HepG2 (cell line): ENCODE data around the gene FBXL22. TPM values are rescaled to one million over a fixed set of nuclear protein-coding genes. Genes with fewer than 3 reads are reported as not detected.

Experiments
- ATAC-seq: fragments of 200-7000 bp; cut with Tn5 transposase; 3 replicates; pipeline ENCODE4 v1.9.1; 2020; ENCODE audit warnings: mild to moderate bottlenecking, moderate library complexity
- BruUV-seq: library from RNA; stranded (reverse); fragments of 400-500 nt; replicated peaks from 2 replicates; lab custom pipeline; 2021; lab: Mats Ljungman, UMichigan
- CTCF ChIA-PET: fragments of 300-600 bp; formaldehyde crosslinking; extraction: SDS; loops from one replicate; lab custom pipeline; 2021; ENCODE audit warnings: low total read pairs, inconsistent platforms, low intra/inter-chr PET ratio; lab: Yijun Ruan, JAX
- POLR2A ChIA-PET: fragments of 350-600 bp; sonication (Branson Sonifier 250); formaldehyde crosslinking; loops from one replicate; lab custom pipeline; 2020; ENCODE audit warnings: antibody characterized with exemption, inconsistent platforms; lab: Yijun Ruan, JAX
- DNase-seq: peaks from one replicate; pipeline ENCODE4 v3.0.0-alpha.2; 2015; ENCODE audit warnings: low spot score
- FAIRE-seq: peaks from 3 replicates; lab custom pipeline; 2011; peaks lifted over from hg19 to GRCh38; lab: Jason Lieb, UNC
- H2AFZ ChIP-seq: one replicate; pipeline ENCODE4 v1.6.1; 2011; ENCODE audit warnings: low read length, inconsistent platforms
- H3K27ac ChIP-seq: fragments of 300-600 bp; 3 replicates; pipeline ENCODE4 v1.8.0; 2011; ENCODE audit warnings: mixed run types, mild to moderate bottlenecking, mixed read lengths, low read length, inconsistent platforms; ENCODE audit not compliant: insufficient read depth; ENCODE audit errors: extremely low read length
- H3K27me3 ChIP-seq, 2 experiments: fragments of 200-600 bp in 1 of 2; 2 replicates in 1 of 2; 3 replicates in 1 of 2; pipeline versions ENCODE4 v1.6.0 to v1.8.0; 2011; ENCODE audit warnings: low read length in 2 of 2, mild to moderate bottlenecking in 2 of 2, moderate library complexity in 2 of 2, inconsistent platforms in 1 of 2; ENCODE audit not compliant: insufficient read depth in 2 of 2, control insufficient read depth in 1 of 2
- H3K36me3 ChIP-seq, 2 experiments: fragments of 200-600 bp in 1 of 2; replicated peaks in 1 of 2; 2 replicates in 1 of 2; 3 replicates in 1 of 2; pipeline versions ENCODE4 v1.5.1 to v1.8.0; 2011; ENCODE audit warnings: low read length in 2 of 2, inconsistent platforms in 1 of 2; ENCODE audit not compliant: insufficient read depth in 2 of 2, control insufficient read depth in 1 of 2
- H3K4me1 ChIP-seq: 2 replicates; pipeline ENCODE4 v1.5.1; 2012; ENCODE audit warnings: low read length, inconsistent platforms; ENCODE audit not compliant: insufficient read depth
- H3K4me2 ChIP-seq: 2 replicates; pipeline ENCODE4 v1.6.0; 2011; ENCODE audit warnings: low read depth, low read length, inconsistent platforms
- H3K4me3 ChIP-seq, 3 experiments: fragments of 200-600 bp in 1 of 3; sonication (generic), shearing (Covaris generic) in 1 of 3; replicated peaks in 1 of 3; 2 replicates each; pipeline ENCODE4 v1.5.1; 2011 to 2016; ENCODE audit warnings: low read length in 3 of 3, inconsistent platforms in 2 of 3, low read depth in 2 of 3, mild to moderate bottlenecking in 2 of 3, control low read depth in 1 of 3, mixed read lengths in 1 of 3; ENCODE audit not compliant: insufficient read depth in 1 of 3
- H3K79me2 ChIP-seq: one replicate; pipeline ENCODE4 v1.6.1; 2011; ENCODE audit warnings: low read length, inconsistent platforms; ENCODE audit not compliant: insufficient read depth
- H3K9ac ChIP-seq: 2 replicates; pipeline ENCODE4 v1.6.0; 2011; ENCODE audit warnings: mild to moderate bottlenecking, low read depth, low read length, inconsistent platforms; ENCODE audit not compliant: insufficient read depth
- H3K9me3 ChIP-seq: 2 replicates; pipeline ENCODE4 v1.5.1; 2012; ENCODE audit warnings: mild to moderate bottlenecking, low read length
- H4K20me1 ChIP-seq: 2 replicates; pipeline ENCODE4 v1.6.0; 2011; ENCODE audit warnings: inconsistent platforms, mild to moderate bottlenecking, low read length, moderate library complexity; ENCODE audit not compliant: insufficient read depth
- HNF4G ChIP-seq, 2 experiments: sonication (generic) in 1 of 2; formaldehyde crosslinking in 1 of 2; IDR thresholded peaks; 2 replicates each; pipeline versions ENCODE4 v1.4.0 to v1.6.1; 2011 to 2020; ENCODE audit warnings: borderline replicate concordance in 2 of 2, low read depth in 2 of 2, mild to moderate bottlenecking in 2 of 2, low read length in 1 of 2, missing genetic modification reagents in 1 of 2, moderate library complexity in 1 of 2
- IRX3 ChIP-seq: sonication (generic); formaldehyde crosslinking; IDR thresholded peaks from 2 replicates; pipeline ENCODE4 v1.8.1; 2023; ENCODE audit warnings: mild to moderate bottlenecking, low read depth, missing genetic modification reagents, borderline replicate concordance
- ZBTB10 ChIP-seq: sonication (generic); formaldehyde crosslinking; IDR thresholded peaks from 2 replicates; pipeline ENCODE4 v1.4.0; 2020; ENCODE audit warnings: missing genetic modification reagents, borderline replicate concordance
- ZNF629 ChIP-seq: sonication (generic); formaldehyde crosslinking; conservative IDR thresholded peaks from 2 replicates; pipeline ENCODE4 v1.5.0; 2020; ENCODE audit warnings: missing genetic modification reagents
- WGBS: methylation state at CpG from one replicate; pipeline ENCODE4 v1.1.6; 2017; ENCODE audit warnings: low lambda C conversion rate; 5-methylcytosine and 5-hydroxymethylcytosine counted together
- in situ Hi-C: cut with HindIII; loops from 2 replicates; pipeline ENCODE4 v1.10.0; 2017; ENCODE audit warnings: low pct_unique_long_range_greater_than_20kb; ENCODE audit not compliant: extremely low pct_ligation_motif_present
- intact Hi-C: fragments of 100-400 bp; cut with micrococcal nuclease; formaldehyde crosslinking; loops from one replicate; pipeline ENCODE4 v1.10.0; 2022; ENCODE audit not compliant: unreplicated experiment
- polyA plus RNA-seq, 8 experiments: library from polyadenylated mRNA; depleted of rRNA in 3 of 8; stranded (reverse) in 7 of 8; unstranded in 1 of 8; fragments of >200 nt; fragmentation: Illumina TruSeq in 4 of 8; extraction: Trizol in 4 of 8; gene quantifications; 2 replicates each; pipeline versions ENCODE4 v1.2.1 to v1.2.3, GENCODE V29; 2011 to 2016; ENCODE audit warnings: low read depth in 4 of 8, missing spikeins in 1 of 8, mixed read lengths in 1 of 8; ENCODE audit not compliant: insufficient read depth in 1 of 8
- total RNA-seq, 5 experiments: library from RNA; depleted of rRNA; stranded (reverse); fragments of >200 nt; fragmentation: Illumina TruSeq; extraction: Trizol; gene quantifications; 2 replicates each; pipeline ENCODE4 v1.2.3, GENCODE V29; 2016; ENCODE audit warnings: low read depth in 1 of 5

FBXL22 gene
- total and polyA plus RNA-seq, 2 of the 13 experiments (the other 11 are each of a cell fraction or from before 2014, with no cell fraction given): 0.15 to 0.33 TPM

- 37% methylated on average over 3 of the region's 3 CpGs for WGBS
- BruUV-seq: no TSS peak
- TF ChIP-seq IRX3: no peak
- TF ChIP-seq ZNF629 (CRISPR knock-in tag): 0 out of 2 replicates have a peak, but pooled peaks have one; percentile 21
- TF ChIP-seq, all 625 proteins: peak for 1
Measured at GRCh38 chr15:63564093-63564492, 33.1 kb upstream of the FBXL22 start.

GRCh38 chr15:63565536-63566186 lies 31.5 kb upstream of the FBXL22 start:
- no peak overlapping the region for H3K4me3 ChIP-seq
- no peak for ATAC-seq
- H3K36me3 ChIP-seq: peaks cover 25 to 57% of the 10 kb centered on the region in 2 experiments
- in situ Hi-C loops: loop anchor here (25.0 kb wide), 1 partner anchor 278 kb away; the partner anchor contains the start of gene APH1B
- no peaks in the 10 kb centered on the region for H3K27me3 ChIP-seq
- TF ChIP-seq HNF4G (IDR thresholded peaks at IDR 0.05; ENCODE audit: borderline replicate concordance, low read depth, low read length) (no peak), HNF4G (CRISPR knock-in tag; IDR thresholded peaks at IDR 0.05; ENCODE audit: borderline replicate concordance, low read depth) (no peak), ZBTB10 (CRISPR knock-in tag) (no peak)
- TF ChIP-seq, all 625 proteins: peak for 0
- Histone ChIP-seq H3K4me1 (no peaks in the 10 kb centered on the region), H3K79me2 (no peaks in the 10 kb centered on the region), H3K9ac (no peak overlapping the region), H3K9me3 (no peaks in the 10 kb centered on the region), H3K4me2 (no peak overlapping the region), H3K27ac (no peak overlapping the region), H2AFZ (no peak overlapping the region), H4K20me1 (no peaks in the 10 kb centered on the region; the same call in 1 of the 2 replicates)
- DNase-seq (no peak), FAIRE-seq (no peak)
- intact Hi-C loops: no loop called here
- BruUV-seq: no TSS peak
- WGBS: 97% methylated on average over 2 of the region's 2 CpGs
- ChIA-PET POLR2A (no interaction called here), CTCF (no interaction called here)

More at GRCh38 chr15:63564093-63564492, 33.1 kb upstream of the FBXL22 start:
- Histone ChIP-seq H3K9ac (no peak overlapping the region), H4K20me1 (no peaks in the 10 kb centered on the region; the same call in 1 of the 2 replicates), H3K4me1 (no peaks in the 10 kb centered on the region), H3K27me3 (no peaks in the 10 kb centered on the region), H2AFZ (no peak overlapping the region), H3K79me2 (no peaks in the 10 kb centered on the region), H3K9me3 (no peaks in the 10 kb centered on the region), H3K4me3 (no peak overlapping the region), H3K27ac (no peak overlapping the region), H3K36me3 (peaks cover 24 to 56% of the 10 kb centered on the region in 2 experiments), H3K4me2 (no peak overlapping the region)
- intact Hi-C loops (no loop called here), in situ Hi-C loops (loop anchor here (25.0 kb wide), 1 partner anchor 277 kb away; the partner anchor contains the start of gene APH1B)
- ATAC-seq (no peak), FAIRE-seq (no peak), DNase-seq (no peak)
- POLR2A ChIA-PET: no interaction called here
- CTCF ChIA-PET: no interaction called here
